ENCODE results near the gene MBNL1. TPM values are rescaled to one million over a fixed set of nuclear protein-coding genes. Genes with fewer than 3 reads are reported as not detected.

Gene MBNL1
- total RNA-seq, 1 experiment from 2014 or later = 139 TPM

DNA sequence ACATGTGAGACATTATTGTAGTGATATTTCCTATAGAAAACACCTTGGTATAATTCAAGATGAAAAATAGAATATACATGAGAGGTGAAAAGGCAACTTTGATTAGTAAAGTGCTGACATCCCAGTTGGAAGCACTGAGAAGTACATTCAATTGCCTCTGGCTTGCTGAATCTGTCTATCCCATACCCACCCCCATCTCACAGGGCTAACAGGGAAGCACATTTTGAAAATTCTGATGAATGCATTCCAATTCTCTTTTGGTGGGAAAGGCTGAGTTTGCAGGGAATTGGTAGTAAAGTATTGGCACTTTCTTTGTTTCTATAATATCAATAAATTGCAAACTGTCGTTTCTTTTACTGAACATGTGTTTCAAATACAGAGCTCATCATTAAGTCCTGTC lies 122.9 kb downstream of the MBNL1 start:
- CTCF ChIA-PET = no interaction called here
- no peaks in the 10 kb centered on the region for H3K9me3 Mint-ChIP-seq (ENCODE audit: unreplicated experiment)
- H3K27ac Mint-ChIP-seq (ENCODE audit: low read depth, unreplicated experiment) = no peak overlapping the region
- no peaks in the 10 kb centered on the region for H3K27me3 Mint-ChIP-seq (ENCODE audit: insufficient read depth, unreplicated experiment)
- no TSS peak for BruUV-seq (replicated peaks)
- H3K4me3 Mint-ChIP-seq (ENCODE audit: unreplicated experiment) = no peak overlapping the region
- H3K4me1 Mint-ChIP-seq (ENCODE audit: insufficient read depth, unreplicated experiment) = peaks cover 22% of the 10 kb centered on the region
- DNase-seq (ENCODE audit: unreplicated experiment) = no peak
- POLR2A ChIA-PET = interaction anchor here (0.7 to 2.3 kb wide), 8 partner anchors 8 to 407 kb away, joined by 3 to 12 read pairs (median 4); no protein-coding TSS in a partner anchor
- TF ChIP-seq, protein P1, sequence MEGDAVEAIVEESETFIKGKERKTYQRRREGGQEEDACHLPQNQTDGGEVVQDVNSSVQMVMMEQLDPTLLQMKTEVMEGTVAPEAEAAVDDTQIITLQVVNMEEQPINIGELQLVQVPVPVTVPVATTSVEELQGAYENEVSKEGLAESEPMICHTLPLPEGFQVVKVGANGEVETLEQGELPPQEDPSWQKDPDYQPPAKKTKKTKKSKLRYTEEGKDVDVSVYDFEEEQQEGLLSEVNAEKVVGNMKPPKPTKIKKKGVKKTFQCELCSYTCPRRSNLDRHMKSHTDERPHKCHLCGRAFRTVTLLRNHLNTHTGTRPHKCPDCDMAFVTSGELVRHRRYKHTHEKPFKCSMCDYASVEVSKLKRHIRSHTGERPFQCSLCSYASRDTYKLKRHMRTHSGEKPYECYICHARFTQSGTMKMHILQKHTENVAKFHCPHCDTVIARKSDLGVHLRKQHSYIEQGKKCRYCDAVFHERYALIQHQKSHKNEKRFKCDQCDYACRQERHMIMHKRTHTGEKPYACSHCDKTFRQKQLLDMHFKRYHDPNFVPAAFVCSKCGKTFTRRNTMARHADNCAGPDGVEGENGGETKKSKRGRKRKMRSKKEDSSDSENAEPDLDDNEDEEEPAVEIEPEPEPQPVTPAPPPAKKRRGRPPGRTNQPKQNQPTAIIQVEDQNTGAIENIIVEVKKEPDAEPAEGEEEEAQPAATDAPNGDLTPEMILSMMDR (IDR thresholded peaks at IDR 0.05; ENCODE audit: unreplicated experiment) = no peak
- intact Hi-C loops (cut with micrococcal nuclease) = no loop called here
- peaks cover 12% of the 10 kb centered on the region for H3K36me3 Mint-ChIP-seq (ENCODE audit: insufficient read depth, unreplicated experiment)

DNA sequence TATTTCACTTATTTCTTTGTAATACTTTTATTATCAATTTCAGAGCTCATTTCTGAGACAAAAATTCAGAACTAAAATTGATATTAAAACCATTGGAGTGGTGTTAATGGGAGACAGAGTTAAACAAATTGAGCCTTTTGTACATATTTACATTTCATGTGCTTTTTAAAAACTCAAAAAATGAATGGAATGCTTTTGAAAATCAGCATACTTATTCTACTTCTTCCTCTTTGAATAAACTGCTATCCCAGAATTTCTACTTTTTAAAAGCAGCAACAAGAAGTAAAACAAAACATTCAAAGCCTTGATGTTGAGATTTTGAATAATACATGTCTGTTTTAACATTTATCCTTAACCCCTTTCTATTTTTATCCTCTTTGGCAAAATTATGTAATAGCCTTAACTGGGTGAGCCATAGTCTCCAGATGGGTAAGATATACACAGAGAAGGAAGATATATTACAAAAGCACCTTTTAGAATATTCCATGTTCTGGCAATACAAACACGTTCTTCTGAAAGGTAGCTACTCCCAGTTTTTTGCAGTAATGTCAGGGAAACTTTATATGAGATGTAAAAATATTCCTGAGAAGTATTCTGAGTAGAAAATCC lies 123.6 kb downstream of the MBNL1 start:
- intact Hi-C loops (cut with micrococcal nuclease) = no loop called here
- Mint-ChIP-seq H3K4me1 (ENCODE audit: insufficient read depth, unreplicated experiment) (peaks cover 23% of the 10 kb centered on the region), H3K9me3 (ENCODE audit: unreplicated experiment) (no peaks in the 10 kb centered on the region), H3K4me3 (ENCODE audit: unreplicated experiment) (no peak overlapping the region), H3K36me3 (ENCODE audit: insufficient read depth, unreplicated experiment) (peaks cover 12% of the 10 kb centered on the region), H3K27ac (ENCODE audit: low read depth, unreplicated experiment) (no peak overlapping the region), H3K27me3 (ENCODE audit: insufficient read depth, unreplicated experiment) (no peaks in the 10 kb centered on the region)
- BruUV-seq (replicated peaks) = no TSS peak
- no peak for DNase-seq (ENCODE audit: unreplicated experiment)
- TF ChIP-seq, protein P1 (IDR thresholded peaks at IDR 0.05; ENCODE audit: unreplicated experiment) = no peak
- POLR2A ChIA-PET = interaction anchor here (0.7 to 1.8 kb wide), 9 partner anchors 10 to 406 kb away, joined by 3 to 6 read pairs (median 4); partner anchors contain the start of gene MBNL1
- CTCF ChIA-PET = no interaction called here

DNA sequence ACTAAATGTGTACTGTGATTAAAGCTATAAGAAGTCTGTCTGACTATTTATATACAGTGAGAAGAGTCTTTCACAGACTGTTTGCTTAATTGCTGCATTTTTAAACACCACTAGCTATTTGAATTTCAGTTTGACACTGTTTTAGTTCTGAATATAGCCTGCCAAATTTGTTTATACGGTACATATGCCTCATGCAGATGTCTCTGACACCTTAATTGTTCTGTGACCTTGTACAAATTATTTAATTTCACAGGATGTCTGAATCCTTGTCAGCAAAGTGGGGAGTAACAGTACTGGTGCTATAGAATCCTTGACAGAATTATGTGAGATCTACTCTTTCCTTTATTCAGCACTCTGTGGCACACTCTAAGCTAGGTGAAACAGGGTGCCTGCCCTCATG lies 125.5 kb downstream of the MBNL1 start:
- no peak overlapping the region for H3K27ac Mint-ChIP-seq (ENCODE audit: low read depth, unreplicated experiment)
- no peak for DNase-seq (ENCODE audit: unreplicated experiment)
- H3K36me3 Mint-ChIP-seq (ENCODE audit: insufficient read depth, unreplicated experiment) = peaks cover 10% of the 10 kb centered on the region
- CTCF ChIA-PET = no interaction called here
- no peaks in the 10 kb centered on the region for H3K9me3 Mint-ChIP-seq (ENCODE audit: unreplicated experiment)
- no peak overlapping the region for H3K4me3 Mint-ChIP-seq (ENCODE audit: unreplicated experiment)
- POLR2A ChIA-PET = interaction anchor here (0.9 to 1.8 kb wide), 4 partner anchors 11 to 126 kb away, joined by 3 to 6 read pairs (median 4); partner anchors contain the start of gene MBNL1
- TF ChIP-seq, protein P1 (IDR thresholded peaks at IDR 0.05; ENCODE audit: unreplicated experiment) = no peak
- H3K27me3 Mint-ChIP-seq (ENCODE audit: insufficient read depth, unreplicated experiment) = no peaks in the 10 kb centered on the region
- H3K4me1 Mint-ChIP-seq (ENCODE audit: insufficient read depth, unreplicated experiment) = peaks cover 21% of the 10 kb centered on the region
- intact Hi-C loops (cut with micrococcal nuclease) = no loop called here
- no TSS peak for BruUV-seq (replicated peaks)

DNA sequence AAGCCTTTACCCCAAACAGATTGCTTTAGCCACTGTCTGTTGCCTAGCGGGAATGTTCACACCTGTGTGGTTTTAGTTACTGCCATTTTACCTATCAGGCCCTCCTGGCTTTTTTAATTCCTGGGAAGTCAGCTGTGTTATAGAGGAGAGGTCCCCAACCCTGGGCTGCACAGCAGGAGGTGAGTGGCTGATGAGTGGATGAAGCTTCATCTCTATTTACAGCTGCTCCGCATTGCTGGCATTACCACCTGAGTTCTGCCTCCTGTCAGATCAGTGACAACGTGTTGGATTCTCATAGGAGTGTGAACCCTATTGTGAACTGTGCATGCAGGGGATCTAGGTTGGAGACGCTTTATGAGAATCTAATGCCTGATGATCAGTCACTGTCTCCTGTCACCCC lies 127.0 kb downstream of the MBNL1 start:
- ChIA-PET POLR2A (interaction anchor here (1.6 to 1.8 kb wide), 4 partner anchors 9 to 126 kb away, joined by 3 to 9 read pairs (median 6); no protein-coding TSS in a partner anchor), CTCF (interaction anchor here (0.6 kb wide), 1 partner anchor 77 kb away, joined by 4 read pairs; no protein-coding TSS in a partner anchor)
- Mint-ChIP-seq H3K9me3 (ENCODE audit: unreplicated experiment) (no peaks in the 10 kb centered on the region), H3K4me1 (ENCODE audit: insufficient read depth, unreplicated experiment) (peaks cover 27% of the 10 kb centered on the region), H3K27ac (ENCODE audit: low read depth, unreplicated experiment) (no peak overlapping the region), H3K36me3 (ENCODE audit: insufficient read depth, unreplicated experiment) (peaks cover 7% of the 10 kb centered on the region), H3K4me3 (ENCODE audit: unreplicated experiment) (no peak overlapping the region), H3K27me3 (ENCODE audit: insufficient read depth, unreplicated experiment) (no peaks in the 10 kb centered on the region)
- no TSS peak for BruUV-seq (replicated peaks)
- DNase-seq (ENCODE audit: unreplicated experiment) = no peak
- TF ChIP-seq, protein P1 (IDR thresholded peaks at IDR 0.05; ENCODE audit: unreplicated experiment) = no peak
- intact Hi-C loops (cut with micrococcal nuclease) = no loop called here

Measured in MCF 10A (cell line).